ENCODE measurements around the gene SLC2A10. TPM values are rescaled to one million over a fixed set of nuclear protein-coding genes. Genes with fewer than 3 reads are reported as not detected.
"Not testable (repeated sequence)": the region's sequence is repeated elsewhere in the genome, so short reads cannot be mapped to it uniquely, and the experiment has no call there.

SLC2A10 gene
- polyA plus RNA-seq, 3 donors: not detected

DNA sequence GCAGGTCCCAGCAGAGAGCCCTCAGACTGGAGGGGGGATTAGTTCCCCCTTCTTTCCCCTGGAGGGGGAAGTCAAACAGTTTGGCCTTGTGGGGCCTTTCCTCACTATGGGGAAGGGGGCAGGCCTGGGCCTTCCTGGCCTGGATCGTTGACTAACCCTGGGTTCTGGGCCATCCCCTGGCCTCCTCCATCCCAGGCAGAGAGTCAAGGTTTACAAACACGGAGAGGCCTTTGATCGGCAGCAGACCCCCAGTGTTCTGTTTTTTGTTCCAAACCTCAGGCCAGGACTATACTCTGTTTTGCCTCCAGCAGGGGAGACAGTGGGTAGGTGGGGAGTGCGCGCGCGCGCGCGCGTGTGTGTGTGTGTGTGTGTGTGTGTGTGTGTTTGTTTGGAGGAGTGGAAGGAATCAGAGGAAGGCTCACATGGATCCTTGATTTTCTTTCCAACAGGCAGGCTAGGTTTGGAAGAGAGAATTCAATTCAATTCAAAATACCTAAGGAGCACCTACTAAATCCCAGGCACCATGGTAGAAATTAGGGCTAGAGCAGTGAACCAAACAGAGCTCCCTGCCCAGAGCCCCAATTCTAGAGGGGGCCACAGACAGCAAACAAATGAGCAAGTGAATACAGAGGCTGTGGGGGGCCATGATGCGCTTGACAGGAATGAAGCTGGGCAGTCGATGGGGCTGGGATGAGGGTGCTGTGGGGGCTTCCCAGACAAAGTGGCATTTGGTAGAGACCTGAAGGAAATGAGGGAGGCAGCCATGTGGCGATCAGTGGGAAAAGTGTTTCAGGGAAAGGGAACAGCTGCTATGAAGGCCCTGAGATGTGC, 35.0 kb upstream of the SLC2A10 start:
- Histone ChIP-seq H3K79me2 (ENCODE audit: insufficient read depth, low read length) (no peaks in the 10 kb centered on the region), H3K9me3 (replicated peaks in 1 of 2; ENCODE audit: control insufficient read depth in 1 of 2, insufficient read depth in 1 of 2, low read length in 2 of 2) (peaks cover 4 to 11% of the 10 kb centered on the region in 2 donors), H3K4me3 (replicated peaks in 1 of 3; ENCODE audit: low read depth in 2 of 3, low read length in 3 of 3) (no peak overlapping the region), H3K9ac (ENCODE audit: insufficient read depth, low read length, poor library complexity, severe bottlenecking) (no peak overlapping the region), H4K20me1 (ENCODE audit: insufficient read depth, low read length) (no peaks in the 10 kb centered on the region), H3K36me3 (replicated peaks in 1 of 2; ENCODE audit: control insufficient read depth in 1 of 2, insufficient read depth in 2 of 2, low read length in 2 of 2) (no peaks in the 10 kb centered on the region), H3K4me2 (replicated peaks; ENCODE audit: extremely low read depth, low read length, poor library complexity, severe bottlenecking) (no peak overlapping the region), H3K27me3 (ENCODE audit: control insufficient read depth in 2 of 2, insufficient read depth in 2 of 2, low read length in 2 of 2) (no peaks in the 10 kb centered on the region), H3K4me1 (ENCODE audit: control insufficient read depth in 1 of 2, insufficient read depth in 2 of 2, low read length in 2 of 2) (no peaks in the 10 kb centered on the region), H3K27ac (ENCODE audit: low read depth in 1 of 2, low read length in 2 of 2) (no peak overlapping the region), H2AFZ (ENCODE audit: insufficient read depth, low read depth, low read length, poor library complexity, severe bottlenecking) (no peak overlapping the region)
- Mint-ChIP-seq H3K4me3 (no peak overlapping the region), H3K4me1 (no peaks in the 10 kb centered on the region), H3K27me3 (ENCODE audit: low read depth in 3 of 3) (peaks cover 0 to 6% (median 3%) of the 10 kb centered on the region in 3 donors), H3K27ac (no peak overlapping the region), H3K36me3 (no peaks in the 10 kb centered on the region), H3K9me3 (peaks cover 2 to 19% (median 9%) of the 10 kb centered on the region in 7 donors)
- TF ChIP-seq, protein P1, sequence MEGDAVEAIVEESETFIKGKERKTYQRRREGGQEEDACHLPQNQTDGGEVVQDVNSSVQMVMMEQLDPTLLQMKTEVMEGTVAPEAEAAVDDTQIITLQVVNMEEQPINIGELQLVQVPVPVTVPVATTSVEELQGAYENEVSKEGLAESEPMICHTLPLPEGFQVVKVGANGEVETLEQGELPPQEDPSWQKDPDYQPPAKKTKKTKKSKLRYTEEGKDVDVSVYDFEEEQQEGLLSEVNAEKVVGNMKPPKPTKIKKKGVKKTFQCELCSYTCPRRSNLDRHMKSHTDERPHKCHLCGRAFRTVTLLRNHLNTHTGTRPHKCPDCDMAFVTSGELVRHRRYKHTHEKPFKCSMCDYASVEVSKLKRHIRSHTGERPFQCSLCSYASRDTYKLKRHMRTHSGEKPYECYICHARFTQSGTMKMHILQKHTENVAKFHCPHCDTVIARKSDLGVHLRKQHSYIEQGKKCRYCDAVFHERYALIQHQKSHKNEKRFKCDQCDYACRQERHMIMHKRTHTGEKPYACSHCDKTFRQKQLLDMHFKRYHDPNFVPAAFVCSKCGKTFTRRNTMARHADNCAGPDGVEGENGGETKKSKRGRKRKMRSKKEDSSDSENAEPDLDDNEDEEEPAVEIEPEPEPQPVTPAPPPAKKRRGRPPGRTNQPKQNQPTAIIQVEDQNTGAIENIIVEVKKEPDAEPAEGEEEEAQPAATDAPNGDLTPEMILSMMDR (IDR thresholded peaks at IDR 0.05): no peak
- 92% methylated on average over 5 of the region's 14 CpGs for WGBS (ENCODE audit: insufficient coverage)
- no peak for DNase-seq
- intact Hi-C loops (cut with micrococcal nuclease): no loop called here

DNA sequence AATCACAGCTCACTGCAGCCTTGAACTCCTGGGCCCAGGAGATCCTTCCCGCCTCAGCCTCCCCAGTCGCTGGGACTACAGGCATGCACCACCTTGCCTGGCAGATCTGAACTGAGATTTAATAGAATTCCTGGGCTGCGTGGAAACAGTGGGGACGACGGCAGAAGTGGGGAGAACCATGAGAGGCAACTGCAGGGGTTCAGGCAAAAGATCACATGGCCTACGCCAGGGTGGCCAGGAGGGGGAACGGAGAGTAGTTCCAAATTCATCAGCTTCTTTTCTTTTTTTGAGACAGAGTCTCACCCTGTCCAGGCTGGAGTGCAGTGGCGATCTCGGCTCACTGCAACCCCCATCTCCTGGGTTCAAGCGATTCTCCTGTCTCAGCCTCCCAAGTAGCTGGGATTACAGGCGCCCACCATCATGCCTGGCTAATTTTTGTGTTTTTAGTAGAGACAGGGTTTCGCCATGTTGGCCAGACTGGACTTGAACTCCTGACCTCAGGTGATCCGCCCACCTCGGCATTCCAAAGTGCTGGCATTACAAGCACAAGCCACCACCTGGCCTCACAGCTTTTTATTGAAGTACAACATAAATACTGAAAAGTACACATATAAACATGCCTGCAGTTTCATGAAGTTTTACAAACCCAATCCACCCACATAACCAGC, 32.7 kb upstream of the SLC2A10 start:
- H3K36me3 Mint-ChIP-seq; H3K4me3 Mint-ChIP-seq; H3K27ac ChIP-seq (ENCODE audit: low read depth in 1 of 2, low read length in 2 of 2); H3K27me3 ChIP-seq (ENCODE audit: control insufficient read depth in 2 of 2, insufficient read depth in 2 of 2, low read length in 2 of 2); H3K4me1 Mint-ChIP-seq; H3K4me2 ChIP-seq (replicated peaks; ENCODE audit: extremely low read depth, low read length, poor library complexity, severe bottlenecking); H2AFZ ChIP-seq (ENCODE audit: insufficient read depth, low read depth, low read length, poor library complexity, severe bottlenecking); H3K9me3 ChIP-seq (replicated peaks in 1 of 2; ENCODE audit: control insufficient read depth in 1 of 2, insufficient read depth in 1 of 2, low read length in 2 of 2); H3K4me3 ChIP-seq (replicated peaks in 1 of 3; ENCODE audit: low read depth in 2 of 3, low read length in 3 of 3); H3K79me2 ChIP-seq (ENCODE audit: insufficient read depth, low read length); H3K4me1 ChIP-seq (ENCODE audit: control insufficient read depth in 1 of 2, insufficient read depth in 2 of 2, low read length in 2 of 2); H3K27ac Mint-ChIP-seq; DNase-seq; intact Hi-C loops (cut with micrococcal nuclease); H3K9me3 Mint-ChIP-seq; H3K36me3 ChIP-seq (replicated peaks in 1 of 2; ENCODE audit: control insufficient read depth in 1 of 2, insufficient read depth in 2 of 2, low read length in 2 of 2); H3K9ac ChIP-seq (ENCODE audit: insufficient read depth, low read length, poor library complexity, severe bottlenecking); H3K27me3 Mint-ChIP-seq (ENCODE audit: low read depth in 3 of 3): not testable (repeated sequence)
- H4K20me1 ChIP-seq (ENCODE audit: insufficient read depth, low read length): peaks cover 14% of the 10 kb centered on the region
- WGBS (ENCODE audit: insufficient coverage): 94% methylated on average over 6 of the region's 14 CpGs

All from CD14-positive monocyte (primary cell).